HAP-1 (cell line): ENCODE measurements around the gene ASF1A.
A peak's percentile ranks its signal among the peaks of the same experiment; 100 is the strongest.
"Not testable (repeated sequence)": the region's sequence is repeated elsewhere in the genome, so short reads cannot be mapped to it uniquely, and the experiment has no call there.

Source experiments
- DNase-seq, 2 experiments: peaks; one replicate each; pipeline ENCODE4 v3.0.0-alpha.2; 2016 to 2020; ENCODE audit warnings: low spot score in 2 of 2
- H3K27me3 ChIP-seq: fragments of 250-450 bp; sonication (Bioruptor Pico); 2 replicates; pipeline ENCODE4 v1.5.1; 2020; ENCODE audit warnings: low read depth, mild to moderate bottlenecking, moderate library complexity
- H3K36me3 ChIP-seq: fragments of 250-450 bp; sonication (Bioruptor Pico); replicated peaks from 2 replicates; pipeline ENCODE4 v1.5.1; 2020; ENCODE audit warnings: mild to moderate bottlenecking
- H3K4me1 ChIP-seq: fragments of 250-450 bp; sonication (Bioruptor Pico); 2 replicates; pipeline ENCODE4 v1.5.1; 2020; ENCODE audit warnings: mild to moderate bottlenecking
- H3K4me3 ChIP-seq: fragments of 250-450 bp; sonication (Bioruptor Pico); 2 replicates; pipeline ENCODE4 v1.5.1; 2020; ENCODE audit warnings: mild to moderate bottlenecking, moderate library complexity
- H3K9me3 ChIP-seq: fragments of 250-450 bp; sonication (Bioruptor Pico); 2 replicates; pipeline ENCODE4 v1.5.1; 2020; ENCODE audit warnings: mild to moderate bottlenecking, moderate library complexity
- in situ Hi-C: fragments of 300-500 bp; cut with MboI; formaldehyde crosslinking; loops from 3 replicates; pipeline ENCODE4 v1.14.3; 2020; ENCODE audit warnings: low sequenced_read_pairs, inconsistent platforms, mixed read lengths

The ASF1A gene

DNA sequence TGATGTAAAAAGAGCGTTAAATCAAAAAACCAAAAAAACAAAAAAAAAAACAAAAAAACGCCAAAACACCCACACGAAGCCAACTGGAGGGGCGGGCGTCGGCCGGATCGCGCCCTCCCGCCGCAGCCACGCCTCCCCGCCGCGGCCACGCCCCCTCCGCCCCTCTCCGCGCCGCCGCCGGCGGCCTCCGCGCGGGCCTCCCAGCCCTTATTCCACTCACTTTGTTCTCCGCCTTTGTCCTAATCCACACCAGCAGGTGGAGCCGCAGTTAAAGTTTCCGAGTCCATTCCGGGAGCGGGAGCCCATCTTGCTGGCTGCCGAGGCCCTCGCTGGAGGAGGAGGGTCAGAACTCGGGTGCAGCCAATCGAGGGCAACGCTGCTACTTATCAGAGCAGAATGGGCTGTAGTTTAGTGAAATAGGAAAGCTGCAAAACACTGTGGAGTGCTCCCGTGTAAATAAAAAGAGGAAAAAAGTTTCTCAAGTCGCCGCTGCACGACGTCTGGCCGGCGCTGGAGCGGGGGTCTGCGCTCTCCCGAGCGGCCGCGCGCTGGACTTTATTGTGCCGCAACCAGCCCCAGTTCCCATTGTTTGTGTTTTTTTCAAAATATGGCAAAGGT is at the start of gene ASF1A:
ASF1A (plus strand) TSS at position 346 of the 618 bp plus-strand sequence; CDS start at position 608, 262 bp downstream.
- in situ Hi-C loops = no loop called here
- Histone ChIP-seq H3K4me1 (peaks cover 4% of the 10 kb centered on the region), H3K36me3 (no peaks in the 10 kb centered on the region; the same call in 1 of the 2 replicates), H3K9me3 (no peaks in the 10 kb centered on the region), H3K4me3 (peak within 1 kb of the TSS; percentile 78), H3K27me3 (no peaks in the 10 kb centered on the region)
- peak; percentile 97 for DNase-seq

DNA sequence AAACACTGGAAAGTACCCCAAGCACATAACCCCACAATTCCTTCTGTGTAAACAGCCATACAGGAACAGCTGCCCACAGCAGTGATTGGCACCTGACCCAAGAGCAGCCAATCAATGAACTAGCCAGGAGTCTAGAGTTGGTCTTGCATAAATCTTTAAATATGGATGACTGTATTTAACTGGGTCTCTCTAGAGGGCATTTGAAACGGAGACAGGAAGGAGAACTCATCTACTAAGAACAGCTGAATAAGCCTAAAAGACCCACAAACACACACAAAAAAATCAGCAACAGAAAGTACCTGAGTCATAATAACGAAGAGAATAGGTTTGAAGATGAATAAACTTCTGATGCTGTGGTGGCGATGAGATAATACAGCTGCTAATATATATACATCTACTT is 49.0 kb upstream of the ASF1A start:
- Histone ChIP-seq H3K9me3 (no peaks in the 10 kb centered on the region), H3K36me3 (no peaks in the 10 kb centered on the region), H3K27me3 (no peaks in the 10 kb centered on the region), H3K4me3 (no peak overlapping the region), H3K4me1 (no peaks in the 10 kb centered on the region)
- DNase-seq = no peak
- in situ Hi-C loops = no loop called here

DNA sequence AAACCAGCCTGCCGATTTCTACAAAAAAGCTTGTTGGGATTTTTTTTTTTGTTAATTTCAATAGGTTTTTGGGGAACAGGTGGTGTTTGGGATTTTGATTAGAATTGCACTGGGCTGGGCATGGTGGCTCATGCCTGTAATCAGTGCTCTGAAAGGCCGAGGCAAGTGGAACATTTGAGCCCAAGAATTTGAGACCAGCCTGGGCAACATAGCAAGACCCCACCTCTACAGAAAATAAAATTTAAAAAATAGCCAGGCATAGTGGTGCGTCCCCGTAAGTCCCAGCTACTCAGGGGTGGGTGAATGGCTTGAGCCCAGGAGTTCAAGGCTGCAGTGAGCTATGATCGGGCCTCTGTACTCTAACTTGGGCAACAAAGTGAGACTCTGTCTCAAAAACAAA is 40.5 kb upstream of the ASF1A start:
- Histone ChIP-seq H3K4me1 (no peaks in the 10 kb centered on the region), H3K9me3 (no peaks in the 10 kb centered on the region), H3K36me3 (no peaks in the 10 kb centered on the region), H3K4me3 (no peak overlapping the region), H3K27me3 (no peaks in the 10 kb centered on the region)
- no peak for DNase-seq
- in situ Hi-C loops = no loop called here

DNA sequence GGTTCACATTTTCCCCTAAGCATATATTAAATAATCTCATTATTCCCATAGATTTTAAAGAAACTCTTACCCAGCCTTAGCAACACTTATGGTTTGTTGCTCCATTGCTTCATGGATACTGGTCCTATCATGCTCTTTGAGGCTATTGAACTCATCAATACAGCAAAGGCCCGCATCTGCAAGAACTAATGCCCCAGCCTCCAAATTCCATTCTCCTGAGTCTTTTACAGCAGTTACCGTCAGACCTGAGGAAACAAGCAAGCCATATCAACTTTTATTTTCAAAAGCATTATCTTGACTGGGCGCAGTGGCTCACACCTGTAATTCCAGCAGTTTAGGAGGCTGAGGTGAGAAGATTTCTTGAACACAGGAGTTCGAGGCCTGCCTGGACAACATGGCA is 37.7 kb upstream of the ASF1A start:
- Histone ChIP-seq H3K36me3 (no peaks in the 10 kb centered on the region), H3K9me3 (no peaks in the 10 kb centered on the region), H3K4me3 (no peak overlapping the region), H3K27me3 (no peaks in the 10 kb centered on the region), H3K4me1 (no peaks in the 10 kb centered on the region)
- DNase-seq = no peak
- in situ Hi-C loops = no loop called here

DNA sequence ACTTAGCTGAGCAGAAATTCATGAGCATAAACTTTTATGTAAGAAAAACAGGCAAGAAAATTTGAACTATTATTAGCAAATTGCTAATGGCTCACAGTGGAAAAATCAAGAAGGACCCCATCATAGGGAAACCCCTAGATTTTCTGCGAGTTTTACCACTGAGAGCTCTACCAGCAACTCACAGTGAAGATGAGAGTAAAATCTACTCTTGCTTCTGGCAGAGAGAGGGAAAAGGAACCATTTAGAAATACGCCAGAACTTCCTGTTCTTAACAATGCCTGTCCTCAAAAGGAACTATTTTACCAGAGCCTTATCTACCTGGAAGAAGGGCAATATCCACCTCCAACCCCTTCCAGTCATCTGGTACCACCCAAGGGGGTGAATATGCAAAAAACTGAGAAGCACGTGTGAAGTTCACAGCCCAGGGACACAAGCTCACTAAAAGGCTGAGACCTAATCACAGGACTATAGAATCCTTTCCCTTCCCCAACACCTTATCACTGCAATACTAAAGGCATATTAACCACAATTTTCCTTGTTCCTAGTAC is 34.4 kb upstream of the ASF1A start:
- no peaks in the 10 kb centered on the region for H3K9me3 ChIP-seq
- H3K4me3 ChIP-seq = no peak overlapping the region
- in situ Hi-C loops = no loop called here

DNA sequence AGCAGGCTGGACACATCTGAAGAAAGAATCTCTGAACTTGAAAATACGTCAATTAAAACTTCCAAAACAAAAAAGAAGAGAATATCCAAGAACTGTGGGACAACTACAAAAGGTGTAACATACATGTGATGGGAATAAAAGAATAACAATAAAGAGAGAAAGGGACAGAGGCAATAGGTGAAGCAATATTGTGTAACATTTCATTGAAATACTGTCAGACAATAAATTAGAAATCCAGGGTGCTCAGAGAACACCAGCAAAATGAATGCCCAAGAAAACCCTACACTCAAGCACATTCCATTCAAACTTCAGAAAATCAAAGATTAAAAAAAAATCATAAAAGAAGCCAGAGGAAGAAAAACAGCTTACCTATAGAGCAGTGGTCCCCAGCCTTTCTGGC is 33.6 kb upstream of the ASF1A start:
- in situ Hi-C loops = no loop called here
- H3K27me3 ChIP-seq = no peaks in the 10 kb centered on the region
- DNase-seq = no peak

More for the DNA sequence above, 34.4 kb upstream of the ASF1A start:
- H3K27me3 ChIP-seq = no peaks in the 10 kb centered on the region
- H3K4me1 ChIP-seq = no peaks in the 10 kb centered on the region
- DNase-seq = no peak
- no peaks in the 10 kb centered on the region for H3K36me3 ChIP-seq

DNA sequence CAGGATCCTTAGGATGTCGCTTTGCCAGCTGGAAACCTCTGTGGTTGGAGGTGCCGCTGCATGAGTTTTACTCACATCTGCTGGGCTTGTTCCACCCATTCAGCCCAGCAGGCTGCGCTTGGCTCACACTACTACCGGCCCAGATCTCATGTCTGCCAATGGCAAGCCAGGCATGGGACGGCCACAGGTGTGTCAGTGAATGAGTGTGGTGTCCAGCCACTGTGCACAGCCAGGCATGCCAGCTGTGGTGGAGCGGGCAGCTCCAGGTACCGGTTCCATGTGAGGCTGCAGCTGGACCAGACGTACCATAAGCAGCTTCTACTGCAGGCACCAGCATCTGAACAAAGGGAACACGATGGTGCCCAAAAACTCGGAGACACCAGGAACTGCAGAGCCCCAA is 33.1 kb upstream of the ASF1A start:
- Histone ChIP-seq H3K4me1 (no peaks in the 10 kb centered on the region), H3K27me3 (no peaks in the 10 kb centered on the region), H3K9me3 (no peaks in the 10 kb centered on the region), H3K4me3 (no peak overlapping the region), H3K36me3 (no peaks in the 10 kb centered on the region)
- in situ Hi-C loops = no loop called here
- DNase-seq = no peak

More for the DNA sequence above, 33.6 kb upstream of the ASF1A start:
- no peaks in the 10 kb centered on the region for H3K36me3 ChIP-seq
- H3K4me3 ChIP-seq = no peak overlapping the region
- H3K4me1 ChIP-seq = no peaks in the 10 kb centered on the region
- no peaks in the 10 kb centered on the region for H3K9me3 ChIP-seq

DNA sequence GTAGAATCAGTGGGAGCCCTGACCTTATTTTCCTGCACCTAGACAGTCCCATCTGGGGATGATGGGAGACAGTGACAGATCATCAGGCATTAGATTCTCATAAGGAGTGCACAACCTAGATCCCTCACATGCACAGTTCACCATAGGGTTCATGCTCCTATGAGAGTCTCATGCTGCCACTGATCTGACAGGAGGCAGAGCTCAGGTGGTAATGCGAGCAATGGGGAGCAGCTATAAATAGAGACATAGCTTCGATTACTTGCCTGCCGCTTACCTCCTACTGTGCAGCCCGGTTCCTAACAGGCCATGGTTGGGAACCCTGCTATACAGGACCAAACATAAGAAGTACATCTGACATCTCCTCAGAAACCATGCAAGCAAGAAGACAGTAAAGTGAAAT is 31.5 kb upstream of the ASF1A start:
- no peaks in the 10 kb centered on the region for H3K9me3 ChIP-seq
- DNase-seq = no peak
- no peaks in the 10 kb centered on the region for H3K36me3 ChIP-seq
- H3K4me3 ChIP-seq = no peak overlapping the region
- no peaks in the 10 kb centered on the region for H3K27me3 ChIP-seq
- no peaks in the 10 kb centered on the region for H3K4me1 ChIP-seq
- in situ Hi-C loops = no loop called here

DNA sequence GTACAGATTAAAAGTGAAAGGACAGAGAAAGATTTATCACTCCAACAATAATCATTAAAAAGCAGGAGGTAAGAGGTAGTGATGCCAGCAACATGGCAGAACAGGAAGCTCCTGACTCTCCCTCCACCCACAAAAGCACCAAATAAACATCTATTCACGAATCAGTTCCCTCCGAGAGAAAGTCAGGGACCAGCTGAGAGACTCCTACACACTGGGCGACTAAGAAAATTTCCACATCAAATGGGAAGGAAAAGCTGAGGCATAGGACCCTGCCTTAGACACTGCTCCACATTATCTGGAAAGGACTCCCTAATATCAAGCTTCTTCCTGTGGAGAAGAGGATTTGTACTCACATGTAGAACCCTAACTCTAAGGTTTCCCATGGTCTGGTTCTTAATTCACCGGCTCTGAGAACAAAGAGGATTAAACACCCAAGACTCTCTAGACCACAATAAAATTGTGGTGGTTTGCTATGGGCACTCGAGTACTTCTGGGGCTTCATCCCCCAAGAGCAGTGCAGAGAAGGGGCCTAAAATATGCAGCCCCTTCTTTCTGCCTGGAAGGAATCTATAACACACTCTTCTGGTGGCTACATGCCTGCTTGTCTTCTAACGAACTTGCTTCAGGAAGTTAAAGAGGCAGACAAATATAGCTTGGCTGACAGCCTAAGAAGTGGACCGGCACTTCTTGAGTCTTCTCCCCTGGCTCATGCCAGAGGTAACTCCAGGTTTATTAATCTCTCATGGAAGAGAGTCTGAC is 29.4 kb upstream of the ASF1A start:
- no peak overlapping the region for H3K4me3 ChIP-seq
- H3K27me3 ChIP-seq = no peaks in the 10 kb centered on the region
- in situ Hi-C loops = no loop called here
- H3K9me3 ChIP-seq = no peaks in the 10 kb centered on the region
- no peaks in the 10 kb centered on the region for H3K36me3 ChIP-seq
- H3K4me1 ChIP-seq = no peaks in the 10 kb centered on the region
- no peak for DNase-seq

DNA sequence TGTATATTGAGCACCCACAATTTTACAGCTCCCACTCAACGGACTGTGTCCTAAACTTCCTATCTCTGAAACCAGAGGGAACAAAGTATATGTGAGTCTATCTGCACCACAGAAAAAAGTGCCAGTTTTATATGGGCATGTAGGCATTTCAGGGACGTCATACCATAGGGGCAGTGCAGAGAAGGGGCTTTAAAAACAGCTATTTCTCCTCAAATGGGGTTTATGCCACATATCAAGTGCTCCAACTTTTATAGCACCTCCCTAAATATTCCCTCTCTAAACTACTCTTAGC is 28.9 kb upstream of the ASF1A start:
- in situ Hi-C loops = no loop called here
- H3K9me3 ChIP-seq = no peaks in the 10 kb centered on the region
- H3K36me3 ChIP-seq = no peaks in the 10 kb centered on the region
- no peaks in the 10 kb centered on the region for H3K4me1 ChIP-seq
- DNase-seq = no peak
- H3K4me3 ChIP-seq = no peak overlapping the region
- H3K27me3 ChIP-seq = no peaks in the 10 kb centered on the region

DNA sequence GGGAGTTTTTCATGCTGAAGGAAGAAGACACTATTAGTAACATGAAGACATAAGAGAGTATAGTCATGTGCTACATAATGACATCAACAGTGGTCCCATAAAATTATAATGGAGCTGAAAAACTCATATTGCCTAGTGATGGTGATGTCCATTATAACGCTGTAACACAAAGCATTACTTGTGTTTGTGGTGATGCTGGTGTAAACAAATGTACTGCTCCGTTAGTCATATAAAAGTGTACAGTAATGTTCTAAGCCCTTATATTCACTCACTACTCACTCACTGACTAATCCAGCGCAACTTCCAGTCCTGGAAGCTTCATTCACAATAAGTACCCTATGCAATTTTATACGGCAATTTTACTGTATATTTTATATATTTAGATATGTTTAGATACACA is 26.8 kb upstream of the ASF1A start:
- Histone ChIP-seq H3K36me3 (no peaks in the 10 kb centered on the region), H3K4me3 (no peak overlapping the region), H3K9me3 (no peaks in the 10 kb centered on the region), H3K27me3 (no peaks in the 10 kb centered on the region), H3K4me1 (no peaks in the 10 kb centered on the region)
- no peak for DNase-seq
- in situ Hi-C loops = no loop called here

DNA sequence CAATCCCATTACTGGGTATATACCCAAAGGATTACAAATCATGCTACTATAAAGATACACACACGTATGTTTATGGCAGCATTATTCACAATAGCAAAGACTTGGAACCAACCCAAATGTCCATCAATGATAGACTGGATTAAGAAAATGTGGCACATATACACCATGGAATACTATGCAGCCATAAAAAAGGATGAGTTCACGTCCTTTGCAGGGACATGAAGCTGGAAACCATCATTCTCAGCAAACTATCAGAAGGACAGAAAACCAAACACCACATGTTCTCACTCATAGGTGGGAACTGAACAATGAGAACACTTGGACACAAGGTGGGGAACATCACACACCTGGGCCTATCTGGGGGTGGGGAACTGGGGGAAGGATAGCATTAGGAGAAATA is 25.1 kb upstream of the ASF1A start:
- in situ Hi-C loops, H3K9me3 ChIP-seq, DNase-seq, H3K4me3 ChIP-seq, H3K36me3 ChIP-seq, H3K27me3 ChIP-seq, H3K4me1 ChIP-seq: not testable (repeated sequence)

DNA sequence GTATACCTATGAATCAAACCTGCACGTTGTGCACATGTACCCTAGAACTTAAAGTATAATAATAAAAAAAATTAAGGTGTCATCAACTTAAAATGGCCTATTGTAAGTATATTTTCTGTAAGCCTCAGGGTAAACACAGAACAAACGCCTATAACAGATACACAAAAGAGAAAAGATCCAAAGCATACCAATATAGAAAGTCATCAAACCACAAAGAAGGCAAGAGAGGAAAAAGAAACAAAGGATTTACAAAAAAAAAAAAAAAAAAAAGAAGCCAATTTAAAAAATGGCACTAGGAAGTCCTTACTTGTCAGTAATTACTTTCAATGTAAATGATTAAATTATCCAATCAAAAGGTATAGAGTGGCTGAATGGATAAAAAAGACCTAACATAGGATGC is 24.6 kb upstream of the ASF1A start:
- DNase-seq = no peak
- Histone ChIP-seq H3K9me3 (no peaks in the 10 kb centered on the region), H3K27me3 (no peaks in the 10 kb centered on the region), H3K36me3 (no peaks in the 10 kb centered on the region), H3K4me1 (no peaks in the 10 kb centered on the region), H3K4me3 (no peak overlapping the region)
- in situ Hi-C loops = no loop called here

DNA sequence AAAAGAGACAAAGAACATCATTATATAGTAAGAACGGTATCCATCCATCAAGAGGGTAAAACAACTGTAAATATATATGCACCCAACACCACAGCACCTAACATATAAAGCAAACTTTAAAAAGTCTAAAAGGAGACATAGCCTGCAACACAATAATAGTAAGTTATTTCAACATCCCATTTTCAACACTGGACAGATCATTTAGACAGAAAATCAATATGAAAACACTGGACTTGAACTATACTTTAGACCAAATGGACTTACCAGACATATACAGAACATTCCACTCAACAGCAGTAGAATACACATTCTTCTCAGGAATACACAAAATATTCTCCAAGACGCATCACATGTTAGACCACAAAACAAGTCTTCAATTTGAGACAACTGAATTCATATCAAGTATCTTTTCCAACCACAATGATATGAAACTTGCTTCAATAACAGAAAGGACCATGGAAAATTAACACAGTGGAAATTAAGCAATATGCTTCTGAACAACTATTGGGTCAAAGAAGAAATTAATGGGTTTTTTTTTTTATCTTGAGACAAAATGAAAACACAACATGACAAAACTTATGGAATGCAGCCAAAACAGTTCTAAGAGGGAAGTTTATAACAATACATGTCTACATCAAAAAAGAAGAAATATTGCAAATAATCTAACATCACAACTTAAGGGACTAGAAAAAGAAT is 23.9 kb upstream of the ASF1A start:
- Histone ChIP-seq H3K4me3 (no peak overlapping the region), H3K9me3 (no peaks in the 10 kb centered on the region), H3K27me3 (no peaks in the 10 kb centered on the region), H3K36me3 (no peaks in the 10 kb centered on the region), H3K4me1 (no peaks in the 10 kb centered on the region)
- in situ Hi-C loops = no loop called here
- DNase-seq = no peak
